ENCODE data around the gene GBA3.

GBA3 gene

DNA sequence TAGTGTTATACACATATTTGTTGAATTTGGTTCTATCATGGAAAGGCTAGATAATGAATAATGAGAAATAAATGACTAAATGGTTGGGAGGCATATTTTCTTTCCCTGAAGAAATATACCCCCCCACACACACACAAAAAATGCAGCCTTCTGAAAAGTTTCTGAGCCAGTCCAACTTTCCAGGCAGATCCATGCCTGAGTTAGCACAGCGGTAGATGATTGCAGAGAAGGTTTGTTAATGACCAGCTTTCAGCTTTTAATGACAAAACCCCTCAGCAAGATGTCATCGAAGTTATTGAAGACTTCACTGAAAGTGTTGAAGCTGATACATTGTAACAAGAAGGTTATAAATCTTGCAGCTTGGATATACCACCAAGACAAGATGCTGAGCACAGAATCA lies 61.4 kb downstream of the GBA3 start:
- Histone ChIP-seq H3K27ac (no peak overlapping the region), H3K36me3 (no peaks in the 10 kb centered on the region), H3K9me3 (ENCODE audit: severe bottlenecking) (no peaks in the 10 kb centered on the region), H3K4me3 (ENCODE audit: low read depth, low read length) (no peak overlapping the region), H3K27me3 (ENCODE audit: insufficient read depth, low read depth, severe bottlenecking) (no peaks in the 10 kb centered on the region)
- no peak for DNase-seq
- TF ChIP-seq CTCF (IDR thresholded peaks at IDR 0.05; ENCODE audit: low read depth, low read length), result no peak

DNA sequence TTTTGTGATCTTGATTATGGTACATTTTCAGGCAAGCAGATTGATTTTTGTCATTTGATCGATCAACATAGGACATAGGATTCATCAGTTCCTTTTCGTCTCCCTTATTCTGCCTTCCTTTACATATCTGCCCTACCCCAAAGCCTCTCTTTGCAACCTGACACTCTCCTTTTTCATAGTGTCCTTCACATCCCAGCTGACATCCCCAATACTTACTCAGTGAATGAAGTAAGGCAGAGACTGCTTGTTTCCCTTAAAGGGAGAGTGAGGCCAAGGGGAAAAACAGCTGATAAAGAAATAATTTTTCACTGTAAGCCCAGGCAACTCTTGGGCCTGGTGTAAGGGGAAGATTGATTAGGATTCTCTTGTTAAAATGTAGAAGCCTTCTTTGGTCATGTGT lies 69.8 kb downstream of the GBA3 start:
- TF ChIP-seq CTCF (IDR thresholded peaks at IDR 0.05; ENCODE audit: low read depth, low read length), result no peak
- DNase-seq, result no peak
- H3K36me3 ChIP-seq, result no peaks in the 10 kb centered on the region
- H3K27me3 ChIP-seq (ENCODE audit: insufficient read depth, low read depth, severe bottlenecking), result no peaks in the 10 kb centered on the region
- H3K9me3 ChIP-seq (ENCODE audit: severe bottlenecking), result no peaks in the 10 kb centered on the region
- H3K27ac ChIP-seq, result no peak overlapping the region
- no peak overlapping the region for H3K4me3 ChIP-seq (ENCODE audit: low read depth, low read length)

- DNase-seq, result no peak
- H3K27me3 ChIP-seq (ENCODE audit: insufficient read depth, low read depth, severe bottlenecking), result no peaks in the 10 kb centered on the region
- H3K4me3 ChIP-seq (ENCODE audit: low read depth, low read length), result no peak overlapping the region
- H3K36me3 ChIP-seq, result no peaks in the 10 kb centered on the region
- no peak for TF ChIP-seq CTCF (IDR thresholded peaks at IDR 0.05; ENCODE audit: low read depth, low read length)
- H3K27ac ChIP-seq, result no peak overlapping the region
- H3K9me3 ChIP-seq (ENCODE audit: severe bottlenecking), result no peaks in the 10 kb centered on the region
These were observed 71.4 kb downstream of the GBA3 start for GRCh38 chr4:22764183-22764582.

DNA sequence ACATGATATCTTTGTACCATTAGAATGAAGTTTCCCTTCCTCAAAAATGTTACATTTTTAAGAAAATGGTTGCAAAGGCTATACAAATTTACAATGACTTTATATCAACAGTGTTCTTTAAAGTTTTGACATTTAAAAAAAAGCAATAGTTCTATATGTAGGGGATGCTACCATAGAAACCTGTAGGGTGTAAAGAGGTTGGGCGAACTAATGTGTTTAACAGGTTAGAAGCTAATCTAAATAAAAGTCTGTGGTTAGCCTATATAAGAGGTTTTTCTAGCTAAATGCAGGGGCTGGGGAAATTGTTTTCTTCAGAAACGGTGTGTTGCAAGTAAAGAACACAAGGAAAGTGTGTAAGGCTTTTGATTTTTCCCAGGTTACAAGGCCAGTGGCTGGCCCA lies 73.3 kb downstream of the GBA3 start:
- Histone ChIP-seq H3K4me3 (ENCODE audit: low read depth, low read length) (no peak overlapping the region), H3K36me3 (no peaks in the 10 kb centered on the region), H3K9me3 (ENCODE audit: severe bottlenecking) (no peaks in the 10 kb centered on the region), H3K27ac (no peak overlapping the region), H3K27me3 (ENCODE audit: insufficient read depth, low read depth, severe bottlenecking) (no peaks in the 10 kb centered on the region)
- DNase-seq, result no peak
- TF ChIP-seq CTCF (IDR thresholded peaks at IDR 0.05; ENCODE audit: low read depth, low read length), result no peak

DNA sequence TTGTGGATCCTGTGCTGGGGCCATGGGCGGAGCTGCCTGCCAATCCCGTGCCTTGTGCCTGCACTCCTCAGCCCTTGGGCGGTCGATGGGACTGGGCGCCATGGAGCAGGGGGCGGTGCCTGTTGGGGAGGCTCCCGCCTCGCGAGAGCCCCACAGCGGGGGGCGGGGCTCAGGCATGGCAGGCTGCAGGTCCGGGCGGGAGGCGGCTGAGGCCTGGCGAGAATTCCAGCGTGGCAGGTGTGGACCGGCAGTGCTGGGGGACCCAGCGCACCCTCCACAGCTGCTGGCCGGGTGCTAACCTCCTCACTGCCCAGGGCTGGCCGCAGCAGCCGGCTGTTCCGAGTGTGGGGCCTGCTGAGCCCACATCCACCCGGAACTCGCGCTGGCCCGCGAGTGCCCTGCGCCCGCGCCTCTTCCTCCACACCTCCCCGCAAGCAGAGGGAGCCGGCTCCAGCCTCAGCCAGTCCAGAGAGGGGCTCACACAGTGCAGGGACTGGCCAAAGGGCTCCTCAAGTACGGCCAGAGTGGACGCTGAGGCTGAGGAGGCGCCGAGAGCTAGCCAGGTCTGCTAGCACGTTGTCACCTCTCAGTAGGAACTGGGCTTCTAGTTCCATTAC lies 85.9 kb downstream of the GBA3 start:
- peak; percentile 9 for DNase-seq
- Histone ChIP-seq H3K27me3 (ENCODE audit: insufficient read depth, low read depth, severe bottlenecking) (no peaks in the 10 kb centered on the region), H3K4me3 (ENCODE audit: low read depth, low read length) (no peak overlapping the region), H3K9me3 (ENCODE audit: severe bottlenecking) (no peaks in the 10 kb centered on the region), H3K36me3 (no peaks in the 10 kb centered on the region), H3K27ac (no peak overlapping the region)
- no peak for TF ChIP-seq CTCF (IDR thresholded peaks at IDR 0.05; ENCODE audit: low read depth, low read length)

DNA sequence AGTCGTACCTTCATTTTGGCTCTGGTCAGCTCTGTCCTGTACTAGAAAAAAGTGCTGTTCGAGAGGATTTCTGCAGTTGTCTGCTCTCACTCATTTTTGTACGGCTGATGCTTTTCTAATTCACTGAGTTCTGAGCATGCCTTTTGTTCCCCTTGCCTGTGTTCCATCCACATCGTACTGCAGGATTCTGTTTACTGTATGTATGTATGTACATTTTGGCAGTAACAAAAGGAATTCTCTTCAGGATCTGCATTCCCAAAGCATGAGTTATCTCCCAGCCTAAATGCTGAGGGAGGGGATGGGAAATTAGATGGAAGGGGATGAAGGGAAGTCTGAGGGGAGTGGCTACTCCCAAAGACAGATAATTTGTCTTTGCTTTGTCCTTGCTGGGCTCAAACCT lies 87.6 kb downstream of the GBA3 start:
- no peak for TF ChIP-seq CTCF (IDR thresholded peaks at IDR 0.05; ENCODE audit: low read depth, low read length)

More for the DNA sequence above, 87.6 kb downstream of the GBA3 start:
- no peak for DNase-seq
- Histone ChIP-seq H3K4me3 (ENCODE audit: low read depth, low read length) (no peak overlapping the region), H3K36me3 (no peaks in the 10 kb centered on the region), H3K9me3 (ENCODE audit: severe bottlenecking) (no peaks in the 10 kb centered on the region), H3K27me3 (ENCODE audit: insufficient read depth, low read depth, severe bottlenecking) (no peaks in the 10 kb centered on the region), H3K27ac (no peak overlapping the region)

Data from WERI-Rb-1 (cell line).